ENCODE measurements around the gene ANKRD18A.

GRCh38 chr9:38650564-38650963 lies 30.2 kb upstream of the ANKRD18A start:
- TF ChIP-seq ZFX (CRISPR knock-in tag; IDR thresholded peaks at IDR 0.05; ENCODE audit: low read depth) (no peak), ZNF800 (CRISPR knock-in tag; IDR thresholded peaks at IDR 0.05) (no peak), ZNF512B (CRISPR knock-in tag; IDR thresholded peaks at IDR 0.05; ENCODE audit: borderline replicate concordance) (no peak), NR3C1 (CRISPR knock-in tag; IDR thresholded peaks at IDR 0.05) (no peak), FOXK2 (IDR thresholded peaks at IDR 0.05) (no peak), MAFF (IDR thresholded peaks at IDR 0.05; ENCODE audit: low read depth, low read length) (no peak), POLR2AphosphoS5 (IDR thresholded peaks at IDR 0.05; ENCODE audit: low read depth, low read length) (no peak), ZFP90 (CRISPR knock-in tag; IDR thresholded peaks at IDR 0.05; ENCODE audit: borderline replicate concordance) (no peak), ZBTB7A (CRISPR knock-in tag; IDR thresholded peaks at IDR 0.05) (no peak), TGIF2 (CRISPR knock-in tag; IDR thresholded peaks at IDR 0.05) (no peak), TEF (CRISPR knock-in tag; IDR thresholded peaks at IDR 0.05) (no peak), ZNF274 (CRISPR knock-in tag; IDR thresholded peaks at IDR 0.05) (no peak)
